Osteocyte (in vitro differentiated cells): ENCODE results near the gene VSTM2L. TPM values are rescaled to one million over a fixed set of nuclear protein-coding genes. Genes with fewer than 3 reads are reported as not detected.

Experiments used
- total RNA-seq: library from RNA; stranded (reverse); gene quantifications from 2 replicates; pipeline ENCODE4 v1.2.1, GENCODE V29; 2021

Gene VSTM2L
- total RNA-seq, 1 donor from 2014 or later = 14.7 TPM

Other genes starting within 250 kb of the VSTM2L start
- 43.4 and 52.5 TPM in 2 replicates for gene CTNNBL1, start 209.1 kb upstream of the VSTM2L start, total RNA-seq
- gene TTI1, start 130.3 kb downstream of the VSTM2L start, total RNA-seq = 16.2 and 17.9 TPM in 2 replicates
- 26.9 and 28.5 TPM in 2 replicates for gene RPRD1B, start 130.6 kb downstream of the VSTM2L start, total RNA-seq